Adrenal gland (tissue), 5 donors: ENCODE data around the gene CCPG1.

Source experiments
- CTCF ChIP-seq, 6 experiments: fragments of 450-650 bp in 4 of 6; fragments of 200-600 bp in 2 of 6; sonication (generic) in 1 of 6; IDR thresholded peaks; 1 replicate in 5 of 6; 2 replicates in 1 of 6; pipeline versions ENCODE4 v1.5.1 to v1.8.0; 2016 to 2021; ENCODE audit warnings: antibody characterized with exemption in 6 of 6, mild to moderate bottlenecking in 2 of 6, moderate library complexity in 1 of 6
- POLR2A ChIP-seq, 2 donors: fragments of 450-650 bp; IDR thresholded peaks; one replicate each; pipeline ENCODE4 v1.6.1; 2017; ENCODE audit warnings: antibody characterized with exemption in 2 of 2, mild to moderate bottlenecking in 2 of 2, moderate library complexity in 1 of 2
- donor health status: DM: no; HTN: no; CAD: no.

- TF ChIP-seq POLR2A (IDR thresholded peaks at IDR 0.05) (no peak), CTCF (IDR thresholded peaks at IDR 0.05) (no peak)
Observed at GRCh38 chr15:55322467-55322866, 85.7 kb downstream of the CCPG1 start.
